Measurements from ENCODE around the gene CRYGD.

GRCh38 chr2:208093128-208093527 lies 31.2 kb downstream of the CRYGD start:
- TF ChIP-seq POLR2A (IDR thresholded peaks at IDR 0.05; ENCODE audit: low read depth, low read length) (no peak), POLR2AphosphoS5 (IDR thresholded peaks at IDR 0.05; ENCODE audit: low read depth, low read length) (no peak)
